CD4-positive, alpha-beta memory T cell (primary cell): Measurements from ENCODE around the gene RABEP1. TPM values are rescaled to one million over a fixed set of nuclear protein-coding genes. Genes with fewer than 3 reads are reported as not detected.

Experiments used
- CTCF ChIA-PET: fragments of 350-600 bp; sonication (Branson Sonifier 250); formaldehyde crosslinking; loops from one replicate; lab custom pipeline; 2021; ENCODE audit warnings: inconsistent platforms; ENCODE audit not compliant: partially characterized antibody; lab: Charles Lee
- POLR2A ChIA-PET: fragments of 350-600 bp; sonication (Branson Sonifier 250); formaldehyde crosslinking; loops from one replicate; lab custom pipeline; 2021; ENCODE audit not compliant: partially characterized antibody; lab: Charles Lee
- DNase-seq, 5 donors: peaks; one replicate each; pipeline versions ENCODE4 v3.0.0 to v3.0.0-alpha.2; 2020 to 2022; ENCODE audit warnings: mixed read lengths in 1 of 5
- H3K27ac ChIP-seq: one replicate; pipeline ENCODE4 v1.7.0; 2013; ENCODE audit warnings: low read depth, low read length
- H3K27me3 ChIP-seq: 2 replicates; pipeline ENCODE4 v1.7.0; 2013; ENCODE audit warnings: mild to moderate bottlenecking, low read length, moderate library complexity; ENCODE audit not compliant: insufficient read depth
- H3K36me3 ChIP-seq: 2 replicates; pipeline ENCODE4 v1.7.0; 2013; ENCODE audit warnings: mild to moderate bottlenecking, low read length, moderate library complexity; ENCODE audit not compliant: insufficient read depth
- H3K4me1 ChIP-seq: 2 replicates; pipeline ENCODE4 v1.7.0; 2013; ENCODE audit warnings: mild to moderate bottlenecking, low read length, moderate library complexity; ENCODE audit not compliant: insufficient read depth
- H3K4me3 ChIP-seq, 2 donors: one replicate each; pipeline ENCODE4 v1.7.0; 2013; ENCODE audit warnings: low read length in 2 of 2, mild to moderate bottlenecking in 1 of 2
- H3K9me3 ChIP-seq, 2 donors: one replicate each; pipeline ENCODE4 v1.7.0; 2013; ENCODE audit warnings: low read length in 2 of 2, control low read depth in 1 of 2; ENCODE audit not compliant: control insufficient read depth in 1 of 2
- H3K27ac Mint-ChIP-seq, 7 donors: one replicate each; pipeline ENCODE4 v1.8.0; 2020 to 2021; ENCODE audit warnings: mixed read lengths in 7 of 7, mild to moderate bottlenecking in 6 of 7, inconsistent platforms in 3 of 7, moderate library complexity in 3 of 7
- H3K27me3 Mint-ChIP-seq, 2 donors: one replicate each; pipeline ENCODE4 v1.8.0; 2020 to 2021; ENCODE audit warnings: mixed read lengths in 2 of 2
- H3K36me3 Mint-ChIP-seq, 2 donors: one replicate each; pipeline ENCODE4 v1.8.0; 2020 to 2021; ENCODE audit warnings: mixed read lengths in 2 of 2, inconsistent platforms in 1 of 2, mild to moderate bottlenecking in 1 of 2
- H3K4me1 Mint-ChIP-seq, 4 donors: one replicate each; pipeline ENCODE4 v1.8.0; 2020 to 2021; ENCODE audit warnings: mixed read lengths in 4 of 4, mild to moderate bottlenecking in 1 of 4
- H3K4me3 Mint-ChIP-seq, 8 donors: one replicate each; pipeline ENCODE4 v1.8.0; 2020 to 2021; ENCODE audit warnings: mixed read lengths in 8 of 8, mild to moderate bottlenecking in 7 of 8, moderate library complexity in 6 of 8, inconsistent platforms in 3 of 8
- H3K9me3 Mint-ChIP-seq, 8 donors: one replicate each; pipeline ENCODE4 v1.8.0; 2020 to 2021; ENCODE audit warnings: mixed read lengths in 8 of 8, mild to moderate bottlenecking in 5 of 8, inconsistent platforms in 3 of 8, moderate library complexity in 1 of 8
- intact Hi-C: fragments of 100-400 bp; cut with micrococcal nuclease; formaldehyde crosslinking; loops from one replicate; pipeline ENCODE4 v1.15.1; 2023
- polyA plus RNA-seq, 2 donors: library from polyadenylated mRNA; unstranded; fragments of 300-500 nt; fragmentation: Illumina TruSeq; gene quantifications; one replicate each; pipeline ENCODE4 v1.2.3, GENCODE V29; 2021
- total RNA-seq, 2 experiments: library from RNA; stranded (reverse); gene quantifications; one replicate each; pipeline ENCODE4 v1.2.3, GENCODE V29; 2021

RABEP1 gene
- total and polyA plus RNA-seq, 4 experiments from 2014 or later = 13.9 to 54.2 (median 43.5) TPM

DNA sequence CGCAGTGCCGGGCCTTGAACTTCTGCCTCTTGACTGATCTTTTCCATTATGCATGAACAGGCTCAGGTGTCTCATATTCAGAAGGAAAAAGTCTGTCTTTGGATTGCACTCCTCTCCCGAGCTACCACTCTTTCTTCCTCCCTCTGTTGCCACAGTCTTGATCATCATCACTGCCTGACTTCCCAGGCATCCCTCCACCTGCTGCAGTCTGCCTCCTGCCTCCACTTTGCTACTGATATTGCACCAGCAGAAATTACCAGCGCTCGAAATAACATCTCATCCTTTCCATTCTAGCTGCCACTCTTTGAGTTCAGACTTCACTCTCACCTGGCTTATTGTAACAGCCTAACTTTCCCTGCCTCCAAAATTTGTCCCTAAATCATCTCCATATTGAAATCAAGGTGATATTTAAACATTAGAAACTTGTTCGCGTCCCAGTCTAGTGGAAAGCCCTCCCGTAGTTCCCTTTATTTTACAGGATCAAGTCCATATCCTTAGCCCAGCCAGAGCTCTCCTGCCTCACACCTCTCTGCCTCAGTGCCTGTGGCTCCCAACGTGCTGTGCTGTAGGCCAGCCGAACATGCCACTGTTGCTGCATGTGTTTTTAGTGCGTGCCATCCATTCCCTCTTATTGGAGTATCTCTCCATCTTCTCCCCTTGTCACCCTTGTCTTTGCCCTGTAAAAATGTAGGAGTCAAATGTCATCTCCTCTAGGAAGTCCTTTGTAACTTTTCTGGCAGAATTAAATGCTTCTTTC is 97.4 kb downstream of the RABEP1 start:
- H3K4me3 ChIP-seq = no peak overlapping the region
- intact Hi-C loops = no loop called here
- no peaks in the 10 kb centered on the region for H3K27me3 ChIP-seq
- ChIA-PET POLR2A (interaction anchor here (1.1 kb wide), 1 partner anchor 11 kb away, joined by 3 read pairs; no protein-coding TSS in a partner anchor), CTCF (interaction anchor here (1.4 kb wide), 1 partner anchor 131 kb away, joined by 3 read pairs; no protein-coding TSS in a partner anchor)
- Mint-ChIP-seq H3K27me3 (no peaks in the 10 kb centered on the region), H3K36me3 (peaks cover 51 to 83% of the 10 kb centered on the region in 2 donors), H3K4me3 (no peak overlapping the region), H3K9me3 (peaks cover 0 to 4% (median 0%) of the 10 kb centered on the region in 8 donors), H3K4me1 (peaks cover 0 to 3% (median 0%) of the 10 kb centered on the region in 4 donors), H3K27ac (peak overlapping the region; percentile 6 to 78 (median 54))
- DNase-seq = no peak
- H3K9me3 ChIP-seq = no peaks in the 10 kb centered on the region
- no peak overlapping the region for H3K27ac ChIP-seq
- no peaks in the 10 kb centered on the region for H3K4me1 ChIP-seq
- H3K36me3 ChIP-seq = peaks cover 83% of the 10 kb centered on the region

DNA sequence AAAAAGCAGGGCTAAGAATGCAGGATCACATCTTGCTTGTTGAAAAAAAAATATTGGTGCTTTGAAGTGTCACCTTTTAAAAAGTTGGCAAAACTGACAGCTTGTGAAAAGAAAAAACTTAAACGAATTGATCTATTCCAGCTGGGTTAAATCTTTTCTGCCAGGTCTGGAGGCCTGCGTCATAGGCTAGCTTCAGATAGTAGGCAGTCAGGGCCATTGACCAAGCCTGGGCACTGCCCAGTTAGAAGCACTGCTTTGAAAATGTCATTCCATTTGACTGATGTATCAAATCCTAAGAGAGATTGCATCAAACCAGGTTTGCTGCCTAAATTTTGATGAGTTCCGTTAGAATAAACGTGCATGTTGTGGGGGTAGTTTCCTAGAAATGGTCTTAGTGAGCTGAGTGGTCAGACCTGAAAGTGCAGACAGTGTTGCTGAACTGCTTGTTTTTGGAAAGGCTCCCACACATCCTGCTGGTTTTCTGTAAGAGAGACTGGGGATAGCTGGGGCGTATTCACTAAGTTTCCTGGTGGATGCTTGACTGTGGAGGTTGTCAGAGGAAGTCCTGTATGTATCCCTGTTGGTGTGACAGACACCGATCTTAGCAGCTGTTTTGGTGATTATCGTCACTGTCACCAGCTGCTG is 98.5 kb downstream of the RABEP1 start:
- intact Hi-C loops = no loop called here
- DNase-seq = no peak
- H3K9me3 Mint-ChIP-seq = peaks cover 0 to 4% (median 0%) of the 10 kb centered on the region in 8 donors
- Histone ChIP-seq H3K4me1 (no peaks in the 10 kb centered on the region), H3K9me3 (no peaks in the 10 kb centered on the region), H3K27me3 (no peaks in the 10 kb centered on the region), H3K27ac (no peak overlapping the region), H3K36me3 (peaks cover 87% of the 10 kb centered on the region), H3K4me3 (no peak overlapping the region)
- ChIA-PET POLR2A (interaction anchor here (1.1 to 1.5 kb wide), 2 partner anchors 11 to 12 kb away, joined by 3 to 4 read pairs; no protein-coding TSS in a partner anchor), CTCF (interaction anchor here (1.9 kb wide), 1 partner anchor 10 kb away, joined by 5 read pairs; no protein-coding TSS in a partner anchor)
- H3K36me3 Mint-ChIP-seq = peaks cover 57 to 86% of the 10 kb centered on the region in 2 donors
- H3K27ac Mint-ChIP-seq = peak overlapping the region in 4 of 7 donors; percentile 44 to 83 (median 64)
- H3K4me1 Mint-ChIP-seq = peaks cover 0 to 3% (median 0%) of the 10 kb centered on the region in 4 donors
- H3K27me3 Mint-ChIP-seq = no peaks in the 10 kb centered on the region
- no peak overlapping the region for H3K4me3 Mint-ChIP-seq

DNA sequence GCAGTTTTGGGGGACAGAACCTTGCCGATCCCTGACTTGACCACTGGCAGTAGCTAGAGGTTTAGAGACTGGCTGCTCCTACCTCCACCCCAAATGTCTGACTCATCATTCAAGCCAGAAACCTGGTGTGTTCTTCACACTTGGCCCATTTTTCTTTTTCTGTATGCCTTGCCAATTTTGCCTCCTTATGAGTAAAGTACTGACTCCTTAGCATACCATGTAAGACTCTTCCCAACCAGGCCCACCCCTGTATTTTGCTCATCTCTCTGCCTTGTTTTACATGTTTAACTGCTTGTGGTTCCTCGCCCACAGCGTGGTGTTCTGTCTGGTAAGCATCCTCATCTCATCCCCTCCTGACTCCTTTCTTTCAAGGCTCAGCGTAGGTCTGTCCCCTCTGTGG is 99.5 kb downstream of the RABEP1 start:
- Mint-ChIP-seq H3K9me3 (peaks cover 0 to 4% (median 0%) of the 10 kb centered on the region in 8 donors), H3K36me3 (peaks cover 60 to 91% of the 10 kb centered on the region in 2 donors), H3K4me3 (no peak overlapping the region), H3K4me1 (peaks cover 0 to 3% (median under 1%) of the 10 kb centered on the region in 4 donors), H3K27ac (peak overlapping the region in 2 of 7 donors; percentile 8 to 17), H3K27me3 (no peaks in the 10 kb centered on the region)
- DNase-seq = no peak
- Histone ChIP-seq H3K4me3 (no peak overlapping the region), H3K27ac (no peak overlapping the region), H3K27me3 (no peaks in the 10 kb centered on the region), H3K9me3 (no peaks in the 10 kb centered on the region), H3K36me3 (peaks cover 92% of the 10 kb centered on the region), H3K4me1 (no peaks in the 10 kb centered on the region)
- ChIA-PET CTCF (interaction anchor here (1.9 kb wide), 1 partner anchor 9 kb away, joined by 5 read pairs; no protein-coding TSS in a partner anchor), POLR2A (interaction anchor here (0.6 to 1.5 kb wide), 4 partner anchors 8 to 52 kb away, joined by 3 to 4 read pairs (median 4); partner anchors contain the start of genes NUP88 and RPAIN)
- intact Hi-C loops = no loop called here

DNA sequence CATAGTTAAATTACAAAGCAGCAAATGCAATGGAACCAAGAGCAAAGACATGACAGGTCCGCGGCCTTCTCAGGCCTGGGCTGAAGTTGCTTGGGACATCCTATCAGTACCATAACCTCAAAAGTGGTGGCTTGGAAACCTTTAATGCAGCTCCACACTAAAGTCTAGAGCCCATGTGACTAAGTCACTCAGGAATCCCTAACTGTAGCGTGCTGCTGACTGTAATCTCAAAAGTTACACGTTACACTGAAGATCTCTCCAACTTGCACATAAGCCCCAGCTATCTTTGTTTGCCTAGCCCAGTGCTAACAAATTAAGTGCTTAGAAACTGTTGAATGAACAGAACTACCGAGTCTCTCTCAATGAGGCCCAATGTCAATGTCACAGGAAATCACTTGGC is 109.6 kb downstream of the RABEP1 start:
- peaks cover 7 to 9% (median 9%) of the 10 kb centered on the region in 4 donors for H3K4me1 Mint-ChIP-seq
- no peak overlapping the region for H3K4me3 Mint-ChIP-seq
- DNase-seq = no peak
- H3K9me3 Mint-ChIP-seq = no peaks in the 10 kb centered on the region
- peaks cover 59 to 75% of the 10 kb centered on the region in 2 donors for H3K36me3 Mint-ChIP-seq
- Histone ChIP-seq H3K27ac (no peak overlapping the region), H3K36me3 (peaks cover 68% of the 10 kb centered on the region), H3K4me1 (peaks cover 7% of the 10 kb centered on the region), H3K27me3 (no peaks in the 10 kb centered on the region), H3K9me3 (no peaks in the 10 kb centered on the region), H3K4me3 (no peak overlapping the region)
- peak overlapping the region in 2 of 7 donors; percentile 6 to 42 for H3K27ac Mint-ChIP-seq
- H3K27me3 Mint-ChIP-seq = no peaks in the 10 kb centered on the region
- POLR2A ChIA-PET = interaction anchor here (1.5 kb wide), 1 partner anchor 10 kb away, joined by 4 read pairs; no protein-coding TSS in a partner anchor
- intact Hi-C loops = no loop called here
- CTCF ChIA-PET = no interaction called here

DNA sequence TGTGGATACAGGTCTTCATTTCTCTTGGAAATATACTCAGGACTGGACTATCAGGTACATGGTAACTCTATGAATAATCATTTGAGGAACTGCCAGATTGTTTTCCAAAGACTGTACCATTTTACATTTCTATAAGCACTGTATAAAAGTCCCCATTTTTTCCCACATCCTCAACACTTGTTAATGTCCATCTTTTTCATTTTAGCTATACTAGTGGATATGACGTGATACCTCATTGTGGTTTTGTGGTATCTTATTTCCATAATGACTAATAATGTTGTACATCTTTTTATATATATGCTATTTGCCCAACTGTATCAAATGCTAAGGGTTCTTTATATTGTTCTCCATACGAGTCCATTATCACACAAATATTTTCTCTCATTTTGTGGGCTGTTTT is 114.5 kb downstream of the RABEP1 start:
- H3K27me3 Mint-ChIP-seq = no peaks in the 10 kb centered on the region
- peak overlapping the region in 3 of 7 donors; percentile 12 to 70 (median 13) for H3K27ac Mint-ChIP-seq
- CTCF ChIA-PET = no interaction called here
- H3K27ac ChIP-seq = no peak overlapping the region
- no peak overlapping the region for H3K4me3 Mint-ChIP-seq
- H3K9me3 Mint-ChIP-seq = no peaks in the 10 kb centered on the region
- intact Hi-C loops = no loop called here
- H3K4me1 Mint-ChIP-seq = peaks cover 0 to 2% (median 0%) of the 10 kb centered on the region in 4 donors
- no peaks in the 10 kb centered on the region for H3K4me1 ChIP-seq
- peaks cover 47 to 60% of the 10 kb centered on the region in 2 donors for H3K36me3 Mint-ChIP-seq
- H3K36me3 ChIP-seq = peaks cover 73% of the 10 kb centered on the region
- H3K4me3 ChIP-seq = no peak overlapping the region
- DNase-seq = no peak
- no peaks in the 10 kb centered on the region for H3K9me3 ChIP-seq
- POLR2A ChIA-PET = no interaction called here
- no peaks in the 10 kb centered on the region for H3K27me3 ChIP-seq

DNA sequence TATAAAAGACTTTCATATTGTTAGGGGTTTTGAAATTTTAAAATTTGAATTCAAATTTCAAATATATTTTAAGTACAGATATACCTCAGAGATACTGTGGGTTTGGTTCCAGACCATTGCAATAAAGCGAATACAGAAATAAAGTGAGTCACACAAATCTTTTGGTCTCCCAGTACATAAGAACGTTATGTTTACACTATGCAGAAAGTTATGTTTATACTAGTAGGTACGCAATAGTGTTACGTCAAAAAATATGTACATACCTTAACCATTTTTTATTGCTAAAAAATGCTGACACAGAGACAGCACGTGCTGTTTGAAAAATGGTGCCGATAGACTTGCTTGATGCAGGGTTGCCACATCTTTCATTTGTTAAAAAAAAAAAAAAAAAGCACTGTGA is 117.7 kb downstream of the RABEP1 start:
- Histone ChIP-seq H3K4me3 (no peak overlapping the region), H3K9me3 (no peaks in the 10 kb centered on the region), H3K36me3 (peaks cover 62% of the 10 kb centered on the region), H3K27ac (no peak overlapping the region), H3K27me3 (no peaks in the 10 kb centered on the region), H3K4me1 (no peaks in the 10 kb centered on the region)
- intact Hi-C loops = no loop called here
- H3K27ac Mint-ChIP-seq = no peak overlapping the region
- CTCF ChIA-PET = no interaction called here
- POLR2A ChIA-PET = no interaction called here
- no peak for DNase-seq
- no peak overlapping the region for H3K4me3 Mint-ChIP-seq
- peaks cover 33 to 60% of the 10 kb centered on the region in 2 donors for H3K36me3 Mint-ChIP-seq
- peaks cover 0 to 1% (median 0%) of the 10 kb centered on the region in 4 donors for H3K4me1 Mint-ChIP-seq
- no peaks in the 10 kb centered on the region for H3K27me3 Mint-ChIP-seq
- H3K9me3 Mint-ChIP-seq = no peaks in the 10 kb centered on the region

DNA sequence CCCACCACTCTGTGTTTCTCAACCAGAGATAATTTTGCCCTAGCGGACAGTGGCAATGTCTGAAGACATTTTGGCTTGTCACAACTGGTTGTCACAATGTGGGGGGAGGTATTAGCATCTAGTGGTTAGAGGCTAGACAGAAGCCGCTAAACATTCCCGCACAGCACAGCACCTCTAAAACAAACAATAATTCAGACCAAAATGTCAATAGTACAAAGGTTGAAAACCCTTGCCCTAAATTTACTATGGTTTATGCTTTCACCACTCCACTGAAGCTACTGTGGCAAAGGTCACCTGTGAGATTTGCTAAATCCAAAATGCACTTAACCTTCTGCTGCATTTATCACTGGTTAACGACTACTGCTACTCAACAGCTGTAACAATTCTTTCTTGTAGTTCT is 123.3 kb downstream of the RABEP1 start:
- DNase-seq = no peak
- Mint-ChIP-seq H3K4me1 (peaks cover 6 to 10% (median 8%) of the 10 kb centered on the region in 4 donors), H3K9me3 (peaks cover 0 to 2% (median 0%) of the 10 kb centered on the region in 8 donors), H3K27ac (no peak overlapping the region), H3K36me3 (peaks cover 20 to 40% of the 10 kb centered on the region in 2 donors), H3K4me3 (no peak overlapping the region), H3K27me3 (no peaks in the 10 kb centered on the region)
- POLR2A ChIA-PET = no interaction called here
- Histone ChIP-seq H3K4me1 (no peaks in the 10 kb centered on the region), H3K27ac (no peak overlapping the region), H3K27me3 (no peaks in the 10 kb centered on the region), H3K36me3 (peaks cover 73% of the 10 kb centered on the region), H3K4me3 (no peak overlapping the region), H3K9me3 (no peaks in the 10 kb centered on the region)
- intact Hi-C loops = no loop called here
- CTCF ChIA-PET = interaction anchor here (0.8 kb wide), 1 partner anchor 35 kb away, joined by 3 read pairs; no protein-coding TSS in a partner anchor
